GM19193 (cell line): ENCODE results near the gene EFHD2.
A peak's percentile ranks its signal among the peaks of the same experiment; 100 is the strongest.

ENCODE experiments used
- POLR2A ChIP-seq: IDR thresholded peaks from 4 replicates; pipeline ENCODE4 v1.6.1; 2011; ENCODE audit not compliant: insufficient read depth, insufficient read length; ENCODE audit errors: extremely low read depth

EFHD2 gene

GRCh38 chr1:15409388-15410222 lies at the start of gene EFHD2:
TSS of gene EFHD2 (plus strand) at chr1:15409888. CDS start at chr1:15409972, 84 bp downstream.
- peak; percentile 87 for TF ChIP-seq POLR2A

- no peak for TF ChIP-seq POLR2A
These were observed 49.0 kb upstream of the EFHD2 start for GRCh38 chr1:15360700-15361099.

GRCh38 chr1:15362096-15362736 lies 47.5 kb upstream of the EFHD2 start:
- TF ChIP-seq POLR2A, result no peak

- TF ChIP-seq POLR2A, result no peak
These were observed 47.0 kb upstream of the EFHD2 start for GRCh38 chr1:15362737-15363128.

- no peak for TF ChIP-seq POLR2A
These were observed 44.9 kb upstream of the EFHD2 start for GRCh38 chr1:15364740-15365139.

- no peak for TF ChIP-seq POLR2A
These were observed 40.8 kb upstream of the EFHD2 start for GRCh38 chr1:15368888-15369287.

GRCh38 chr1:15370268-15370667 lies 39.4 kb upstream of the EFHD2 start:
- TF ChIP-seq POLR2A, result no peak

- no peak for TF ChIP-seq POLR2A
These were observed 38.7 kb upstream of the EFHD2 start for GRCh38 chr1:15370781-15371520.

GRCh38 chr1:15371610-15372545 lies 37.8 kb upstream of the EFHD2 start:
- TF ChIP-seq POLR2A, result no peak

GRCh38 chr1:15378729-15379128 lies 31.0 kb upstream of the EFHD2 start:
- no peak for TF ChIP-seq POLR2A

GRCh38 chr1:15380601-15381508 lies 28.8 kb upstream of the EFHD2 start:
- TF ChIP-seq POLR2A, result no peak

- TF ChIP-seq POLR2A, result no peak
These were observed 27.9 kb upstream of the EFHD2 start for GRCh38 chr1:15381805-15382204.
